NCI-H2227 (cell line): Measurements from ENCODE around the gene SP3.
A peak's percentile ranks its signal among the peaks of the same experiment; 100 is the strongest.
"Not testable (repeated sequence)": the region's sequence is repeated elsewhere in the genome, so short reads cannot be mapped to it uniquely, and the experiment has no call there.

Experiments
- DNase-seq: peaks from one replicate; lab custom pipeline; 2025; ENCODE audit not compliant: unreplicated experiment; lab: John Stamatoyannopoulos, UW

SP3 gene

GRCh38 chr2:173892341-173892740, 72.8 kb downstream of the SP3 start:
- DNase-seq, result no peak

GRCh38 chr2:173891315-173892037, 73.7 kb downstream of the SP3 start:
- DNase-seq, result no peak

GRCh38 chr2:173889464-173889863, 75.7 kb downstream of the SP3 start:
- DNase-seq, result not testable (repeated sequence)

- no peak for DNase-seq
Measured at GRCh38 chr2:173886613-173887012, 78.6 kb downstream of the SP3 start.

- DNase-seq, result peak; percentile 14
Measured at GRCh38 chr2:173884025-173884802, 81.0 kb downstream of the SP3 start.

- no peak for DNase-seq
Measured at GRCh38 chr2:173881886-173882285, 83.3 kb downstream of the SP3 start.

GRCh38 chr2:173881461-173881860, 83.7 kb downstream of the SP3 start:
- no peak for DNase-seq

GRCh38 chr2:173880561-173880960, 84.6 kb downstream of the SP3 start:
- no peak for DNase-seq

- no peak for DNase-seq
Measured at GRCh38 chr2:173876833-173877413, 88.2 kb downstream of the SP3 start.

- no peak for DNase-seq
Measured at GRCh38 chr2:173874894-173875237, 90.3 kb downstream of the SP3 start.

GRCh38 chr2:173874003-173874893, 90.9 kb downstream of the SP3 start:
- DNase-seq, result no peak

- no peak for DNase-seq
Measured at GRCh38 chr2:173872714-173873113, 92.5 kb downstream of the SP3 start.

- DNase-seq, result peak; percentile 84
Measured at GRCh38 chr2:173869244-173870229, 95.6 kb downstream of the SP3 start.

- DNase-seq, result no peak
Measured at GRCh38 chr2:173868406-173868805, 96.8 kb downstream of the SP3 start.

- DNase-seq, result no peak
Measured at GRCh38 chr2:173866874-173867618, 98.1 kb downstream of the SP3 start.

GRCh38 chr2:173865971-173866873, 99.0 kb downstream of the SP3 start:
- DNase-seq, result no peak

- DNase-seq, result no peak
Measured at GRCh38 chr2:173862612-173863217, 102.5 kb downstream of the SP3 start.

GRCh38 chr2:173860566-173860965, 104.6 kb downstream of the SP3 start:
- no peak for DNase-seq
